Occipital lobe (tissue), 3 donors: ENCODE data around the gene CSTF2. TPM values are rescaled to one million over a fixed set of nuclear protein-coding genes. Genes with fewer than 3 reads are reported as not detected.

ENCODE experiments used
- DNase-seq: peaks from one replicate; lab custom pipeline; 2025; lab: John Stamatoyannopoulos, UW
- small RNA-seq: library from RNA; depleted of rRNA; stranded (forward); fragments of <200 nt; gene quantifications from one replicate; pipeline ENCODE3, GENCODE V24; 2014
- total RNA-seq: library from RNA; depleted of rRNA; stranded (reverse); fragments of >200 nt; gene quantifications from one replicate; pipeline ENCODE4 v1.2.3, GENCODE V29; 2014

Gene CSTF2
- total RNA-seq, 1 donor from 2014 or later: 14.5 TPM

GRCh38 chrX:100870527-100870926 lies 50.3 kb downstream of the CSTF2 start:
- no peak for DNase-seq

GRCh38 chrX:100871594-100872560 lies 51.7 kb downstream of the CSTF2 start:
- DNase-seq: no peak

GRCh38 chrX:100874325-100874724 lies 54.1 kb downstream of the CSTF2 start, which contains the start of gene NOX1:
TSS of gene NOX1 (minus strand) at chrX:100874359. CDS start at chrX:100874139, 220 bp downstream.
- DNase-seq: no peak

- no peak for DNase-seq
Observed at GRCh38 chrX:100880368-100880767, 60.2 kb downstream of the CSTF2 start.

- no peak for DNase-seq
Observed at GRCh38 chrX:100883654-100884053, 63.5 kb downstream of the CSTF2 start.

Small RNAs within 50 kb of the gene (small RNA-seq; reads per million reads assigned to genes)
- 0.23 reads per million for gene RF00411

Other genes with a start within 250 kb of the CSTF2 start
- gene TNMD, start 235.5 kb upstream of the CSTF2 start, total RNA-seq: not detected
- 32.1 TPM for gene TSPAN6, start 183.6 kb upstream of the CSTF2 start, total RNA-seq
- gene SRPX2, start 176.2 kb upstream of the CSTF2 start, total RNA-seq: 1.2 TPM
- gene SYTL4, start 88.3 kb upstream of the CSTF2 start, total RNA-seq: 2.3 TPM
- gene NOX1, start 54.0 kb downstream of the CSTF2 start, total RNA-seq: not detected
- gene XKRX, start 108.5 kb downstream of the CSTF2 start, total RNA-seq: 0.16 TPM
- gene ARL13A, start 149.3 kb downstream of the CSTF2 start, total RNA-seq: not detected
- 8.7 TPM for gene TRMT2B, start 231.7 kb downstream of the CSTF2 start, total RNA-seq